WTC11 (cell line): ENCODE results near the gene VSIR.

Experiments
- SP1 ChIP-seq: sonication (generic); formaldehyde crosslinking; conservative IDR thresholded peaks from 2 replicates; pipeline ENCODE4 v1.8.1; 2022; ENCODE audit warnings: missing genetic modification reagents
- TF ChIP-seq, protein P1 (sequence below): fragments of 200-600 bp; IDR thresholded peaks from 2 replicates; pipeline ENCODE4 v1.8.0; 2022; ENCODE audit warnings: antibody characterized with exemption

DNA sequence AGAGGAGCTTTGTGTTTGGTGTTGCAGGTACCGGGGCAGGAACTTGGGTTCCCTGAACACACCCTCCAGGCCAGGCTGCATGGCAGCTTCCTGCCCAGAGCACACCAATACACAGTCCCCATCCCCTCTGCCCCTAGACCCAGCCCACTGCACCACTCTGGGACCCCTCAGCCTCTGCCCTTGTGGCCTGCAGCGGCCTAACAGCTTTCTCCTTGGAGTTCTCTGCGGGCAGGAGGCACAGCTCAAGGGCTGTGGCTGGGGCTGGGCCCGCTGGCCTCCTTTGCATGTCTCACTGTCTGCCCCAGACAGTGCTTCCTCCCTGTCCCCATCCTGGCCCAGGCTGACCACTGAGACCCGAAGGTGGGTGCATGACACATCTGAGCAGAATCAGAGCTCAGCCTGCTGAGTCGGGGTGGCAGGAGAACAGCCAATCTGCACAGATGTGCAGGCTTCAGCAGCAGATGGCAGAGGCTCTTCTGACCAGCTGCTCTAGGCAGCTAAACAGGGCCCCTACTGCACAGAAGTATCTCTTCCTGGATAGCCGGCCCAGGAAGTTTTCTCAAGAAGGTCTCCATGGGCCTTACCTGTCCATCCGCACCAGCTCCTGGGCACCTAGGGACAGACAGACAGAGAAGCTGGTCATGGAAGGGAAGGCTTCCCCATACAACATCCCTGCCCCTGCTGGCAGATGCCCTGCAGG, 20.8 kb downstream of the VSIR start:
- no peak for TF ChIP-seq SP1 (CRISPR knock-in tag)
- TF ChIP-seq, protein P1, sequence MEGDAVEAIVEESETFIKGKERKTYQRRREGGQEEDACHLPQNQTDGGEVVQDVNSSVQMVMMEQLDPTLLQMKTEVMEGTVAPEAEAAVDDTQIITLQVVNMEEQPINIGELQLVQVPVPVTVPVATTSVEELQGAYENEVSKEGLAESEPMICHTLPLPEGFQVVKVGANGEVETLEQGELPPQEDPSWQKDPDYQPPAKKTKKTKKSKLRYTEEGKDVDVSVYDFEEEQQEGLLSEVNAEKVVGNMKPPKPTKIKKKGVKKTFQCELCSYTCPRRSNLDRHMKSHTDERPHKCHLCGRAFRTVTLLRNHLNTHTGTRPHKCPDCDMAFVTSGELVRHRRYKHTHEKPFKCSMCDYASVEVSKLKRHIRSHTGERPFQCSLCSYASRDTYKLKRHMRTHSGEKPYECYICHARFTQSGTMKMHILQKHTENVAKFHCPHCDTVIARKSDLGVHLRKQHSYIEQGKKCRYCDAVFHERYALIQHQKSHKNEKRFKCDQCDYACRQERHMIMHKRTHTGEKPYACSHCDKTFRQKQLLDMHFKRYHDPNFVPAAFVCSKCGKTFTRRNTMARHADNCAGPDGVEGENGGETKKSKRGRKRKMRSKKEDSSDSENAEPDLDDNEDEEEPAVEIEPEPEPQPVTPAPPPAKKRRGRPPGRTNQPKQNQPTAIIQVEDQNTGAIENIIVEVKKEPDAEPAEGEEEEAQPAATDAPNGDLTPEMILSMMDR, result no peak
